ENCODE data around the gene GRIN1.
A peak's percentile ranks its signal among the peaks of the same experiment; 100 is the strongest.

The GRIN1 gene

GRCh38 chr9:137168904-137169856 lies 30.2 kb downstream of the GRIN1 start:
- ChIA-PET POLR2A (interaction anchor here (1.1 to 7.4 kb wide), 8 partner anchors 10 to 72 kb away, joined by 3 to 53 read pairs (median 10); partner anchors contain the start of genes ANAPC2, SSNA1 and TUBB4B), CTCF (interaction anchor here (0.6 to 1.8 kb wide), 5 partner anchors 21 to 99 kb away, joined by 3 to 6 read pairs (median 4); partner anchors contain the start of gene RNF224)
- Histone ChIP-seq H3K9me3 (ENCODE audit: control insufficient read depth, insufficient read depth, low read depth, low read length) (no peaks in the 10 kb centered on the region), H3K27ac (ENCODE audit: extremely low read depth, low read depth, low read length) (no peak overlapping the region; the same call in 1 of the 2 replicates), H3K4me1 (ENCODE audit: control insufficient read depth, insufficient read depth, low read length) (no peaks in the 10 kb centered on the region; the same call in 1 of the 2 replicates), H3K4me3 (ENCODE audit: low read depth, low read length) (peak overlapping the region; percentile 40), H3K36me3 (ENCODE audit: control insufficient read depth in 2 of 2, insufficient read depth in 1 of 2, low read length in 2 of 2) (peaks cover 0 to 3% of the 10 kb centered on the region in 2 experiments; a peak in 1 of 3 replicates)
- TF ChIP-seq ZNF677 (tag by site-specific recombination; IDR thresholded peaks at IDR 0.05) (no peak), ZBTB44 (tag by site-specific recombination; IDR thresholded peaks at IDR 0.05) (peak; percentile 82; the same call in 1 of the 2 replicates), ZSCAN30 (tag by site-specific recombination; IDR thresholded peaks at IDR 0.05) (0 out of 2 replicates have a peak, but pooled peaks have one; percentile 69), IKZF3 (tag by site-specific recombination; IDR thresholded peaks at IDR 0.05) (0 out of 2 replicates have a peak, but pooled peaks have one; percentile 7), ZNF335 (tag by site-specific recombination; conservative IDR thresholded peaks at IDR 0.05) (peak; percentile 60), ZXDB (tag by site-specific recombination; IDR thresholded peaks at IDR 0.05) (no peak; the same call in 1 of the 2 replicates), ZSCAN5A (tag by site-specific recombination; IDR thresholded peaks at IDR 0.05) (peak; percentile 37; the same call in 1 of the 2 replicates), ZNF664 (tag by site-specific recombination; IDR thresholded peaks at IDR 0.05) (no peak), KLF8 (tag by site-specific recombination; IDR thresholded peaks at IDR 0.05) (no peak), ZBTB26 (tag by site-specific recombination; optimal IDR thresholded peaks at IDR 0.05) (peak; percentile 93), ZNF621 (tag by site-specific recombination; IDR thresholded peaks at IDR 0.05) (no peak), ZNF580 (tag by site-specific recombination; IDR thresholded peaks at IDR 0.05) (no peak), ZBTB17 (tag by site-specific recombination; IDR thresholded peaks at IDR 0.05) (peak; percentile 61; the same call in 1 of the 2 replicates), FEZF1 (tag by site-specific recombination; IDR thresholded peaks at IDR 0.05) (no peak), REST (tag by site-specific recombination; IDR thresholded peaks at IDR 0.05) (peak; percentile 84), GLI4 (tag by site-specific recombination; IDR thresholded peaks at IDR 0.05) (no peak), ZNF792 (tag by site-specific recombination; IDR thresholded peaks at IDR 0.05) (no peak), ZNF112 (tag by site-specific recombination; IDR thresholded peaks at IDR 0.05) (no peak), ZNF157 (tag by site-specific recombination; IDR thresholded peaks at IDR 0.05) (no peak), ZNF19 (tag by site-specific recombination; IDR thresholded peaks at IDR 0.05; ENCODE audit: low read depth) (no peak), ZBTB21 (tag by site-specific recombination; IDR thresholded peaks at IDR 0.05) (no peak), ZNF624 (tag by site-specific recombination; IDR thresholded peaks at IDR 0.05) (no peak), ZNF10 (tag by site-specific recombination; IDR thresholded peaks at IDR 0.05) (0 out of 2 replicates have a peak, but pooled peaks have one; percentile 8), SP2 (tag by site-specific recombination; IDR thresholded peaks at IDR 0.05) (peak; percentile 21; the same call in 1 of the 2 replicates), ZNF600 (tag by site-specific recombination; IDR thresholded peaks at IDR 0.05) (peak; percentile 86), RBAK (tag by site-specific recombination; IDR thresholded peaks at IDR 0.05) (no peak), ZNF596 (tag by site-specific recombination; IDR thresholded peaks at IDR 0.05) (no peak), ZSCAN23 (tag by site-specific recombination; IDR thresholded peaks at IDR 0.05) (no peak)

Measured in HEK293 (cell line).